H1 (cell line): ENCODE data around the gene NASP. TPM values are rescaled to one million over a fixed set of nuclear protein-coding genes. Genes with fewer than 3 reads are reported as not detected.

Source experiments
- CTCF ChIA-PET: fragments of 300-600 bp; sonication (Branson Sonifier 250); formaldehyde crosslinking; loops from one replicate; lab custom pipeline; 2021; ENCODE audit not compliant: partially characterized antibody; lab: Charles Lee
- POLR2A ChIA-PET: fragments of 300-600 bp; sonication (Branson Sonifier 250); formaldehyde crosslinking; loops from one replicate; lab custom pipeline; 2021; ENCODE audit warnings: inconsistent platforms; ENCODE audit not compliant: partially characterized antibody; lab: Charles Lee
- DNase-seq, 2 experiments: peaks; one replicate each; pipeline versions ENCODE4 v3.0.0 to v3.0.0-alpha.2; 2010 to 2022; ENCODE audit warnings: low spot score in 2 of 2, low read depth in 1 of 2, mixed read lengths in 1 of 2
- FAIRE-seq: peaks from 2 replicates; lab custom pipeline; 2011; peaks lifted over from hg19 to GRCh38; lab: Jason Lieb, UNC
- H2AFZ ChIP-seq: 2 replicates; pipeline ENCODE4 v1.8.1; 2012; ENCODE audit warnings: low read length, inconsistent platforms
- H2AK5ac ChIP-seq: 2 replicates; pipeline ENCODE4 v1.6.1; 2013; ENCODE audit warnings: low read depth, low read length
- H2BK120ac ChIP-seq: replicated peaks from 2 replicates; pipeline ENCODE3; 2013; ENCODE audit warnings: low read depth, low read length, inconsistent platforms
- H2BK12ac ChIP-seq: 2 replicates; pipeline ENCODE4 v1.6.1; 2013; ENCODE audit warnings: low read depth, low read length
- H2BK15ac ChIP-seq: 2 replicates; pipeline ENCODE4 v1.6.1; 2013; ENCODE audit warnings: low read length
- H2BK20ac ChIP-seq: 2 replicates; pipeline ENCODE4 v1.6.1; 2013; ENCODE audit warnings: low read length
- H2BK5ac ChIP-seq: 2 replicates; pipeline ENCODE4 v1.6.1; 2013; ENCODE audit warnings: low read depth, low read length
- H3K14ac ChIP-seq: 2 replicates; pipeline ENCODE4 v1.6.1; 2013; ENCODE audit warnings: inconsistent platforms; ENCODE audit not compliant: insufficient read length
- H3K18ac ChIP-seq: 2 replicates; pipeline ENCODE4 v1.6.1; 2013; ENCODE audit warnings: low read length; ENCODE audit errors: extremely low read depth
- H3K23ac ChIP-seq: 2 replicates; pipeline ENCODE4 v1.6.1; 2013; ENCODE audit warnings: inconsistent platforms; ENCODE audit not compliant: insufficient read length
- H3K23me2 ChIP-seq: 2 replicates; pipeline ENCODE4 v1.6.1; 2013; ENCODE audit warnings: low read depth, low read length
- H3K27ac ChIP-seq: 2 replicates; pipeline ENCODE4 v1.6.1; 2011; ENCODE audit warnings: low read depth, low read length, inconsistent platforms
- H3K27me3 ChIP-seq, 4 experiments: replicated peaks in 1 of 4; 1 replicate in 1 of 4; 2 replicates in 3 of 4; pipeline versions ENCODE4 v1.6.1 to v1.8.1; 2011 to 2013; ENCODE audit warnings: low read length in 3 of 4, mild to moderate bottlenecking in 3 of 4, inconsistent platforms in 2 of 4, mixed read lengths in 2 of 4, moderate library complexity in 1 of 4; ENCODE audit not compliant: control insufficient read depth in 3 of 4, insufficient read depth in 3 of 4; ENCODE audit errors: extremely low read depth in 1 of 4
- H3K36me3 ChIP-seq, 4 experiments: 2 replicates each; pipeline versions ENCODE4 v1.6.1 to v1.8.1; 2011 to 2013; ENCODE audit warnings: mild to moderate bottlenecking in 4 of 4, low read length in 3 of 4, moderate library complexity in 2 of 4, control low read depth in 1 of 4, inconsistent platforms in 1 of 4; ENCODE audit not compliant: insufficient read depth in 4 of 4, control insufficient read depth in 2 of 4
- H3K4ac ChIP-seq: replicated peaks from 2 replicates; pipeline ENCODE3; 2013; ENCODE audit warnings: low read length, low read depth, mixed read lengths, inconsistent platforms; ENCODE audit not compliant: insufficient read length
- H3K4me1 ChIP-seq, 4 experiments: replicated peaks in 1 of 4; 1 replicate in 1 of 4; 2 replicates in 3 of 4; pipeline versions ENCODE4 v1.6.1 to v1.8.1; 2011 to 2013; ENCODE audit warnings: low read length in 3 of 4, inconsistent platforms in 2 of 4, mixed read lengths in 1 of 4; ENCODE audit not compliant: insufficient read depth in 4 of 4, control insufficient read depth in 3 of 4
- H3K4me2 ChIP-seq, 2 experiments: 2 replicates each; pipeline versions ENCODE4 v1.6.1 to v1.8.1; 2011 to 2013; ENCODE audit warnings: low read depth in 2 of 2, low read length in 2 of 2, control low read depth in 1 of 2, inconsistent platforms in 1 of 2, mild to moderate bottlenecking in 1 of 2; ENCODE audit not compliant: insufficient read depth in 1 of 2
- H3K4me3 ChIP-seq, 4 experiments: fragments of 200-600, 300-600 bp in 1 of 4; sonication (generic), shearing (Covaris generic), sonication (Bioruptor Twin) in 1 of 4; 2 replicates each; pipeline versions ENCODE4 v1.5.1 to v1.8.1; 2011 to 2016; ENCODE audit warnings: low read length in 4 of 4, low read depth in 3 of 4, control low read depth in 2 of 4, inconsistent platforms in 2 of 4, mild to moderate bottlenecking in 2 of 4, mixed read lengths in 1 of 4, moderate library complexity in 1 of 4; ENCODE audit not compliant: insufficient read depth in 2 of 4; ENCODE audit errors: extremely low read depth in 1 of 4
- H3K56ac ChIP-seq: replicated peaks from 2 replicates; pipeline ENCODE3; 2013; ENCODE audit warnings: low read depth, mild to moderate bottlenecking, mixed read lengths, low read length, inconsistent platforms; ENCODE audit not compliant: insufficient read length
- H3K79me1 ChIP-seq: 2 replicates; pipeline ENCODE4 v1.6.1; 2013; ENCODE audit warnings: low read depth, low read length, control low read depth
- H3K79me2 ChIP-seq, 2 experiments: 2 replicates each; pipeline versions ENCODE4 v1.6.1 to v1.8.1; 2012 to 2013; ENCODE audit warnings: low read length in 2 of 2, mild to moderate bottlenecking in 2 of 2, inconsistent platforms in 1 of 2; ENCODE audit not compliant: insufficient read depth in 2 of 2, control insufficient read depth in 1 of 2
- H3K9ac ChIP-seq, 4 experiments: replicated peaks in 1 of 4; 1 replicate in 1 of 4; 2 replicates in 3 of 4; pipeline versions ENCODE4 v1.6.1 to v1.8.1; 2011 to 2013; ENCODE audit warnings: low read depth in 3 of 4, low read length in 3 of 4, control low read depth in 2 of 4, mild to moderate bottlenecking in 2 of 4, moderate library complexity in 2 of 4, inconsistent platforms in 1 of 4; ENCODE audit errors: extremely low read depth in 1 of 4
- H3K9me3 ChIP-seq, 2 experiments: 2 replicates each; pipeline versions ENCODE4 v1.6.1 to v1.8.1; 2012 to 2013; ENCODE audit warnings: mild to moderate bottlenecking in 2 of 2, moderate library complexity in 2 of 2, control low read depth in 1 of 2, inconsistent platforms in 1 of 2, low read depth in 1 of 2, low read length in 1 of 2, mixed read lengths in 1 of 2; ENCODE audit not compliant: insufficient read depth in 2 of 2
- H4K20me1 ChIP-seq, 2 experiments: replicated peaks in 1 of 2; 2 replicates each; pipeline versions ENCODE3 to v1.8.1; 2011 to 2013; ENCODE audit warnings: inconsistent platforms in 2 of 2, low read length in 2 of 2, mild to moderate bottlenecking in 1 of 2; ENCODE audit not compliant: insufficient read depth in 2 of 2, control insufficient read depth in 1 of 2
- H4K5ac ChIP-seq: 2 replicates; pipeline ENCODE4 v1.6.1; 2013; ENCODE audit warnings: low read length, low read depth, mixed read lengths, inconsistent platforms; ENCODE audit not compliant: insufficient read length
- H4K8ac ChIP-seq: 2 replicates; pipeline ENCODE4 v1.8.0; 2013; ENCODE audit warnings: mild to moderate bottlenecking, moderate library complexity, low read length, inconsistent platforms; ENCODE audit not compliant: insufficient read depth; ENCODE audit errors: extremely low read depth
- H4K91ac ChIP-seq: replicated peaks from 2 replicates; pipeline ENCODE3; 2013; ENCODE audit warnings: low read length, mixed read lengths, inconsistent platforms; ENCODE audit not compliant: insufficient read length
- GABPA ChIP-seq: IDR thresholded peaks from 2 replicates; pipeline ENCODE4 v1.6.1; 2011; ENCODE audit warnings: mild to moderate bottlenecking, low read length, moderate library complexity, borderline replicate concordance; ENCODE audit not compliant: insufficient read depth
- POLR2AphosphoS5 ChIP-seq: IDR thresholded peaks from 2 replicates; pipeline ENCODE4 v1.6.1; 2011; ENCODE audit warnings: low read depth, low read length
- WGBS, 2 experiments: shearing (Covaris generic) in 1 of 2; methylation state at CpG; one replicate each; pipeline versions ENCODE4 v1.1.6 to v1.1.7; 2013 to 2015; ENCODE audit warnings: low lambda C conversion rate in 2 of 2, mixed read lengths in 2 of 2, inconsistent platforms in 1 of 2, low coverage in 1 of 2, missing lambda C conversion rate in 1 of 2; ENCODE audit not compliant: insufficient replicate concordance in 2 of 2, insufficient coverage in 1 of 2, insufficient read length in 1 of 2; ENCODE audit errors: extremely low coverage in 1 of 2, missing lambda C conversion rate in 1 of 2; 5-methylcytosine and 5-hydroxymethylcytosine counted together
- polyA plus RNA-seq, 7 experiments: library from polyadenylated mRNA; depleted of rRNA in 3 of 7; stranded (reverse) in 5 of 7; unstranded in 2 of 7; fragments of >200 nt in 5 of 7; fragments of 200-250 nt in 2 of 7; gene quantifications; 1 replicate in 5 of 7; 2 replicates in 1 of 7; 4 replicates in 1 of 7; pipeline versions ENCODE4 v1.2.1 to v1.2.3, GENCODE V29; 2011 to 2013; ENCODE audit warnings: missing spikeins in 2 of 7, mixed read lengths in 2 of 7
- total RNA-seq: library from RNA; stranded (reverse); fragmentation: NEBNext Ultra II Directional; extraction: Animal tissue kit (Norgen Biotek cat#: 25700); gene quantifications from 2 replicates; pipeline ENCODE4 v1.2.1, GENCODE V29; 2021

NASP gene
- total and polyA plus RNA-seq, 2 of the 8 experiments (the other 6 are each of a cell fraction or from before 2014, with no cell fraction given) = 263 to 647 TPM

DNA sequence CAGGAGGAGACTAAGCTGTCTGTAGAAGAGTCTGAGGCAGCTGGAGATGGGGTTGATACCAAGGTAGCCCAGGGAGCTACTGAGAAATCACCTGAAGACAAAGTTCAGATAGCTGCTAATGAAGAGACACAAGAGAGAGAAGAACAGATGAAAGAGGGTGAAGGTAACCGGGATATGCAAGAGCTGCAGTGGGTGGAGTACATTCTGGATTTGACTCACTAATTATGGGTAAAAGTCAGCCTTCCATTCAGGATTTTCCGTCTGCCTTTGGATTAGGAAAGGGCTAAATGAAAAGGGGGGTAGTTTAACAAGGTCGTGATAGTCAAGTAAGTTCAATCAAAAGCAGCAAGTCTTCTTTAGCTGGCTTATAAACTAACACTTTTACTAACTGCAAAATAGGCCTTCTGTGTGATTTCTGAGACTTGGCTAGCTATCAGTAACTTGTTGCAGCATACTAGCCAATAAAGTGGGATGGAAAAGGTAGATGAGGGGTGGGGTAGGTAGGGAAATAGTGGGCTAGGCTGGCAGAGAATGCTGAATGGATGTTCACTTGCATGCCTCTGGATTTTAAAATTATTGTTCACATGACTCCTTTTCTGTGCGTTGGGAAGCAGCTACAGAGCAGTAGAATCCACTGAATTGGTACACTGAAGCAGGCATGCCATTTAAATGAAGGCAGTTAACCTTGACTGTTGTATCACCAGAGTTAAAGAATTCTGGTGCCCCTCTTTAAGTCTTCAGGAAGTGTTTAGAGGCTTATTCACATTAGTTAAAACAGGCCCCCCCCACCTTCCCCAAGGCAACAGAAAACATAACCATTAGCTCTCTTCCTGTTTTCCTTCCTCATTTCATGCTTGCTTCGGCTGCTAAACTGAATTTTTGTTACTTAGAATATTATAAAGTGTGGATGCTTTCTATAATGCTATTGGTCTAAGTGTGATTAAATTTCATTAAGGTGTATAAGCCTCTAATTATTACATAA lies 24.6 kb downstream of the NASP start:
- no peak for FAIRE-seq
- WGBS, 2 experiments = 94% methylated on average over 5 of the region's 5 CpGs; no CpG with 5 or more reads in 1 of the 2 experiments
- CTCF ChIA-PET = interaction anchor here (1.3 kb wide), 1 partner anchor 39 kb away, joined by 3 read pairs; no protein-coding TSS in a partner anchor

More for the DNA sequence above, 24.6 kb downstream of the NASP start:
- Histone ChIP-seq H3K14ac (no peak overlapping the region), H3K4ac (no peak overlapping the region), H4K8ac (no peak overlapping the region), H3K18ac (no peak overlapping the region), H2BK15ac (no peak overlapping the region), H3K36me3 (peaks cover 23 to 88% (median 71%) of the 10 kb centered on the region in 4 experiments), H2BK12ac (no peak overlapping the region), H2BK20ac (no peak overlapping the region), H3K27ac (no peak overlapping the region), H3K9me3 (no peaks in the 10 kb centered on the region)
- TF ChIP-seq POLR2AphosphoS5 = peak; percentile 59; the same call in 1 of the 2 replicates
- TF ChIP-seq GABPA = no peak
- TF ChIP-seq, all 59 proteins: peak for 1
- no peak overlapping the region for H2AFZ ChIP-seq
- no peaks in the 10 kb centered on the region for H3K4me1 ChIP-seq
- DNase-seq = no peak
- H3K27me3 ChIP-seq = no peaks in the 10 kb centered on the region
- H3K23ac ChIP-seq = no peak overlapping the region
- H2BK120ac ChIP-seq = no peak overlapping the region
- H4K20me1 ChIP-seq = peaks cover 13 to 18% of the 10 kb centered on the region in 2 experiments
- H3K9ac ChIP-seq = no peak overlapping the region
- H3K23me2 ChIP-seq = no peaks in the 10 kb centered on the region
- no peak overlapping the region for H3K4me2 ChIP-seq
- no peak overlapping the region for H3K56ac ChIP-seq
- POLR2A ChIA-PET = interaction anchor here (1.0 to 5.8 kb wide), 7 partner anchors 9 to 87 kb away, joined by 3 to 42 read pairs (median 7); partner anchors contain the start of genes CCDC17 and PRDX1
- H4K5ac ChIP-seq = no peak overlapping the region
- no peak overlapping the region for H2AK5ac ChIP-seq
- H3K79me2 ChIP-seq = peaks cover 0 to 79% of the 10 kb centered on the region in 2 experiments; a peak in 3 of 4 replicates
- no peak overlapping the region for H2BK5ac ChIP-seq
- no peak overlapping the region for H3K4me3 ChIP-seq
- H3K79me1 ChIP-seq = no peaks in the 10 kb centered on the region
- no peak overlapping the region for H4K91ac ChIP-seq
